GM10248 (cell line): ENCODE data around the gene LIMA1.
"Not testable (repeated sequence)": the region's sequence is repeated elsewhere in the genome, so short reads cannot be mapped to it uniquely, and the experiment has no call there.

Source experiments
- CTCF ChIA-PET: fragments of 300-600 bp; sonication (Branson Sonifier 250); formaldehyde crosslinking; extraction: SDS; loops from one replicate; lab custom pipeline; 2021; ENCODE audit warnings: antibody characterized with exemption; lab: Yijun Ruan, JAX
- POLR2A ChIA-PET: fragments of 350-650 bp; sonication (Branson Sonifier 250); formaldehyde crosslinking; extraction: SDS; loops from one replicate; lab custom pipeline; 2020; ENCODE audit warnings: antibody characterized with exemption; lab: Yijun Ruan, JAX
- DNase-seq: peaks from one replicate; pipeline ENCODE4 v3.0.0; 2012; ENCODE audit errors: extremely low spot score
- TF ChIP-seq, protein P1 (sequence below): IDR thresholded peaks from 2 replicates; pipeline ENCODE4 v1.5.1; 2012; ENCODE audit warnings: mild to moderate bottlenecking, low read depth; ENCODE audit errors: extremely low read depth, missing control alignments, control extremely low read depth

LIMA1 gene

GRCh38 chr12:50283229-50283923 lies at the start of gene LIMA1:
LIMA1 (minus strand) TSS chr12:50283520; CDS start chr12:50248751, 34,769 bp downstream.
- POLR2A ChIA-PET = interaction anchor here (0.5 kb wide), 1 partner anchor 1217 kb away, joined by 3 read pairs; no protein-coding TSS in a partner anchor
- peak; percentile 97 for DNase-seq
- TF ChIP-seq, protein P1, sequence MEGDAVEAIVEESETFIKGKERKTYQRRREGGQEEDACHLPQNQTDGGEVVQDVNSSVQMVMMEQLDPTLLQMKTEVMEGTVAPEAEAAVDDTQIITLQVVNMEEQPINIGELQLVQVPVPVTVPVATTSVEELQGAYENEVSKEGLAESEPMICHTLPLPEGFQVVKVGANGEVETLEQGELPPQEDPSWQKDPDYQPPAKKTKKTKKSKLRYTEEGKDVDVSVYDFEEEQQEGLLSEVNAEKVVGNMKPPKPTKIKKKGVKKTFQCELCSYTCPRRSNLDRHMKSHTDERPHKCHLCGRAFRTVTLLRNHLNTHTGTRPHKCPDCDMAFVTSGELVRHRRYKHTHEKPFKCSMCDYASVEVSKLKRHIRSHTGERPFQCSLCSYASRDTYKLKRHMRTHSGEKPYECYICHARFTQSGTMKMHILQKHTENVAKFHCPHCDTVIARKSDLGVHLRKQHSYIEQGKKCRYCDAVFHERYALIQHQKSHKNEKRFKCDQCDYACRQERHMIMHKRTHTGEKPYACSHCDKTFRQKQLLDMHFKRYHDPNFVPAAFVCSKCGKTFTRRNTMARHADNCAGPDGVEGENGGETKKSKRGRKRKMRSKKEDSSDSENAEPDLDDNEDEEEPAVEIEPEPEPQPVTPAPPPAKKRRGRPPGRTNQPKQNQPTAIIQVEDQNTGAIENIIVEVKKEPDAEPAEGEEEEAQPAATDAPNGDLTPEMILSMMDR = no peak
- CTCF ChIA-PET = interaction anchor here (0.8 to 2.0 kb wide), 11 partner anchors 8 to 317 kb away, joined by 3 to 10 read pairs (median 3); partner anchors contain the start of gene COX14

DNA sequence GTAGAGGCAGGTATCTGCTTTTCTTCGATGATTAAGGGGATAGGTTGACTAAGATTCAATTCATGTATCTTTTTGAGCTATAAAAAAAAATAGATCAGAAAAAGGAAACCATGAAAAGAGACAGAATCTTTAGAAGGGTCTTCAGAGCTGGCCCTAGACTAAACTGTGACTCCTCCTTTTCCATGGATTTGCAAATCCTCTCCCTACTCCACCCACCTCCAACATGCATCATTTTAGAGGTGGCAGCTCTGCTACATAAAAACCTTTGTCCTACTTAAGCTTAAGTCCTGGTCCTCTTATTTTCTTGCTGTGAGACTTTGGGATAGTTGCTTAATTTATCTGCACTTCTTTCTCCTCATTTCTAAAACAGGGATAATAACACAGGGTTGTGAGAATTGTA lies 48.4 kb upstream of the LIMA1 start:
- DNase-seq = no peak
- CTCF ChIA-PET = interaction anchor here (0.8 to 1.7 kb wide), 3 partner anchors 10 to 156 kb away, joined by 3 to 4 read pairs (median 4); no protein-coding TSS in a partner anchor
- POLR2A ChIA-PET = no interaction called here
- TF ChIP-seq, protein P1 = no peak

GRCh38 chr12:50328664-50329063 lies 45.3 kb upstream of the LIMA1 start:
- DNase-seq, POLR2A ChIA-PET: not testable (repeated sequence)
- CTCF ChIA-PET = interaction anchor here (1.0 to 1.4 kb wide), 2 partner anchors 14 to 362 kb away, joined by 3 to 4 read pairs; no protein-coding TSS in a partner anchor

- no peak for DNase-seq
- TF ChIP-seq, protein P1 = no peak
- POLR2A ChIA-PET = no interaction called here
- CTCF ChIA-PET = no interaction called here
Observed at GRCh38 chr12:50326590-50327284, 43.4 kb upstream of the LIMA1 start.

- POLR2A ChIA-PET = no interaction called here
- CTCF ChIA-PET = no interaction called here
- TF ChIP-seq, protein P1 = no peak
- no peak for DNase-seq
Observed at GRCh38 chr12:50325890-50326391, 42.6 kb upstream of the LIMA1 start.

DNA sequence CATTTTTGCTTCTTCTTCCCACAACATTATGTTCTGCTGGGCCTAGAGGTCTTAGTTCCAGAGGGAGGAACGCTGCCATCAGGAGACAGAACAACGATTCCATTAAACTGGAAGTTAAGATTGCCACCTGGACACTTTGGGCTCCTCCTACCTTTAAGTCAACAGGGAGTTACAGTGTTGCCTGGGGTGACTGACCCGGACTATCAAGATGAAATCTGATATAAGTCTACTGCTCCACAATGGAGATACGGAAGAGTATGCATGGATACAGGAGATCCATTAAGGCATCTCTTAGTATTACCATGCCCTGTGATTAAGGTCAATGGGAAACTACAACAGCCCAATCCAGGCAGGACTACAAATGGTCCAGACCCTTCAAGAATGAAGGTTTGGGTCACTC lies 41.5 kb upstream of the LIMA1 start:
- POLR2A ChIA-PET, DNase-seq, CTCF ChIA-PET: not testable (repeated sequence)

GRCh38 chr12:50324077-50324476 lies 40.8 kb upstream of the LIMA1 start:
- POLR2A ChIA-PET, CTCF ChIA-PET, DNase-seq: not testable (repeated sequence)

DNA sequence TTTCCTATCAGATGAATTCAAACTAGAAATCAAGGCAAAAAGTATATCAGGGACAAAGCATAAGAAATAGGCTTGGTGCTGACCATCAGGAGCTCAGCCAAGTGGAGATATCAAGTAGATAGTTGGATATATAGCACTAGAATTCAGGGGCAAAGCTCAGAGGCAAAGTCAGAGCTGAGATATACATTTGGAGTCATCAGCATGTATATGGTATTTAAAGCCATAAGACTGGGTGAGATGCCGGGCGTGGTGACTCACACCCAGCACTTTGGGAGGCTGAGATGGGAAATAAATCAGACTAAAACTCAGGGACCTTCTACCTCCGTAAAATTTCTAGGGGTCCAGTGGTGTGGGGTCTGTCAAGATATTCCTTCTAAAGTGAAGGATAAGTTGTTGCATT lies 38.9 kb upstream of the LIMA1 start:
- no peak for DNase-seq
- ChIA-PET CTCF (no interaction called here), POLR2A (no interaction called here)
- TF ChIP-seq, protein P1 = no peak
